A673 (cell line): ENCODE measurements around the gene ARFGEF2. TPM values are rescaled to one million over a fixed set of nuclear protein-coding genes. Genes with fewer than 3 reads are reported as not detected.
A peak's percentile ranks its signal among the peaks of the same experiment; 100 is the strongest.

ENCODE experiments used
- BruUV-seq: library from RNA; stranded (reverse); fragments of 400-500 nt; replicated peaks from 2 replicates; lab custom pipeline; 2021; lab: Mats Ljungman, UMichigan
- CTCF ChIA-PET: fragments of 300-600 bp; sonication (Branson Sonifier 250); formaldehyde crosslinking; loops from one replicate; lab custom pipeline; 2022; ENCODE audit warnings: antibody characterized with exemption; lab: Charles Lee
- POLR2A ChIA-PET: fragments of 300-600 bp; sonication (Branson Sonifier 250); formaldehyde crosslinking; loops from one replicate; lab custom pipeline; 2022; ENCODE audit warnings: antibody characterized with exemption; ENCODE audit not compliant: low non-redundant PET; lab: Charles Lee
- DNase-seq: peaks from one replicate; pipeline ENCODE4 v3.0.0-alpha.2; 2015; ENCODE audit warnings: low spot score
- H3K27ac ChIP-seq: fragments of 200-600 bp; sonication (generic); 2 replicates; pipeline ENCODE4 v1.5.1; 2016; ENCODE audit warnings: mixed run types, low read depth, mild to moderate bottlenecking, mixed read lengths, antibody characterized with exemption, low read length; ENCODE audit not compliant: poor library complexity, severe bottlenecking
- H3K27me3 ChIP-seq: fragments of 200-600 bp; sonication (generic); replicated peaks from 2 replicates; pipeline ENCODE4 v1.6.1; 2017; ENCODE audit warnings: mixed run types, low read depth, mild to moderate bottlenecking, mixed read lengths, antibody characterized with exemption, low read length; ENCODE audit not compliant: insufficient read depth, poor library complexity
- H3K36me3 ChIP-seq: fragments of 200-600 bp; sonication (generic); 2 replicates; pipeline ENCODE4 v1.6.1; 2016; ENCODE audit warnings: mixed run types, mild to moderate bottlenecking, mixed read lengths, antibody characterized with exemption, low read length; ENCODE audit not compliant: insufficient read depth, poor library complexity, severe bottlenecking
- H3K4me1 ChIP-seq: fragments of 200-600 bp; sonication (generic); 2 replicates; pipeline ENCODE4 v1.6.1; 2017; ENCODE audit warnings: mixed run types, mild to moderate bottlenecking, mixed read lengths, antibody characterized with exemption, low read length; ENCODE audit not compliant: insufficient read depth, poor library complexity, severe bottlenecking
- H3K4me3 ChIP-seq: fragments of 200-600 bp; sonication (generic); 2 replicates; pipeline ENCODE4 v1.5.1; 2016; ENCODE audit warnings: low read depth, mixed run types, mild to moderate bottlenecking, mixed read lengths, low read length; ENCODE audit not compliant: poor library complexity, severe bottlenecking
- H3K9me3 ChIP-seq: fragments of 200-600 bp; sonication (generic); 2 replicates; pipeline ENCODE4 v1.6.1; 2016; ENCODE audit warnings: mixed run types, low read depth, mild to moderate bottlenecking, mixed read lengths, antibody characterized with exemption, low read length; ENCODE audit not compliant: poor library complexity, severe bottlenecking
- EZH2 ChIP-seq: fragments of 200-600 bp; sonication (generic); IDR thresholded peaks from 2 replicates; pipeline ENCODE4 v1.6.1; 2017; ENCODE audit warnings: borderline replicate concordance, low read depth, mild to moderate bottlenecking, mixed read lengths, antibody characterized with exemption, low read length; ENCODE audit not compliant: poor library complexity, severe bottlenecking
- intact Hi-C: fragments of 100-400 bp; cut with micrococcal nuclease; formaldehyde crosslinking; loops from one replicate; pipeline ENCODE4 v1.10.0; 2022; ENCODE audit not compliant: unreplicated experiment
- total RNA-seq: library from RNA; stranded (reverse); gene quantifications from 2 replicates; pipeline ENCODE4 v1.2.3, GENCODE V29; 2021
- TF ChIP-seq, protein P1 (sequence below): fragments of 300-800, 200-600 bp; sonication (generic); conservative IDR thresholded peaks from 2 replicates; pipeline ENCODE4 v1.5.1; 2017; ENCODE audit warnings: low read depth, mild to moderate bottlenecking, antibody characterized with exemption, low read length, moderate library complexity, mixed read lengths

Gene ARFGEF2
- total RNA-seq, 1 experiment from 2014 or later, result 26.1 TPM

DNA sequence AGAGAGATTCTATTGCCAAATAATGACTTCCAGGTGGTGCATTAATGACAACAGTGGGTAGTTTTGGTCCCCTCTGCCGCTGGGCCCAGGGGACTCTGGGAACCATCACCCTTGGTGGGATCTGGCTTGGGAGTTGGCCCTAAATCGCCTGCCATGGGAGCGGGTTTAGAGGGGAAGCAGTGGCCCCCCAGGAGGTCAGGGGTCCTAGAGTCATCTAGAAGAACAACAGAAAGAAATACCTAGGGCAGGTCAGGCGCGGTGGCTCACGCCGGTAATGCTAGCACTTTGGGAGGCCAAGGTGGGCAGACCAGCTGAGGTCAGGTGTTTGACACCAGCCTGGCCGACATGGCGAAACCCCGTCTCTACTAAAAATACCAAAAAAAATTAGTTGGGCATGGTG is 17.8 kb upstream of the ARFGEF2 start:
- peaks cover 21% of the 10 kb centered on the region for H3K4me1 ChIP-seq
- intact Hi-C loops, result no loop called here
- H3K27me3 ChIP-seq, result no peaks in the 10 kb centered on the region
- BruUV-seq, result no TSS peak
- CTCF ChIA-PET, result interaction anchor here (1.3 to 2.1 kb wide), 2 partner anchors 77 to 246 kb away, joined by 11 to 44 read pairs; no protein-coding TSS in a partner anchor
- TF ChIP-seq EZH2, result no peak
- TF ChIP-seq, protein P1, sequence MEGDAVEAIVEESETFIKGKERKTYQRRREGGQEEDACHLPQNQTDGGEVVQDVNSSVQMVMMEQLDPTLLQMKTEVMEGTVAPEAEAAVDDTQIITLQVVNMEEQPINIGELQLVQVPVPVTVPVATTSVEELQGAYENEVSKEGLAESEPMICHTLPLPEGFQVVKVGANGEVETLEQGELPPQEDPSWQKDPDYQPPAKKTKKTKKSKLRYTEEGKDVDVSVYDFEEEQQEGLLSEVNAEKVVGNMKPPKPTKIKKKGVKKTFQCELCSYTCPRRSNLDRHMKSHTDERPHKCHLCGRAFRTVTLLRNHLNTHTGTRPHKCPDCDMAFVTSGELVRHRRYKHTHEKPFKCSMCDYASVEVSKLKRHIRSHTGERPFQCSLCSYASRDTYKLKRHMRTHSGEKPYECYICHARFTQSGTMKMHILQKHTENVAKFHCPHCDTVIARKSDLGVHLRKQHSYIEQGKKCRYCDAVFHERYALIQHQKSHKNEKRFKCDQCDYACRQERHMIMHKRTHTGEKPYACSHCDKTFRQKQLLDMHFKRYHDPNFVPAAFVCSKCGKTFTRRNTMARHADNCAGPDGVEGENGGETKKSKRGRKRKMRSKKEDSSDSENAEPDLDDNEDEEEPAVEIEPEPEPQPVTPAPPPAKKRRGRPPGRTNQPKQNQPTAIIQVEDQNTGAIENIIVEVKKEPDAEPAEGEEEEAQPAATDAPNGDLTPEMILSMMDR, result no peak
- DNase-seq, result no peak
- POLR2A ChIA-PET, result no interaction called here
- peak overlapping the region; percentile 82 for H3K27ac ChIP-seq
- no peaks in the 10 kb centered on the region for H3K9me3 ChIP-seq
- no peaks in the 10 kb centered on the region for H3K36me3 ChIP-seq
- H3K4me3 ChIP-seq, result no peak overlapping the region

DNA sequence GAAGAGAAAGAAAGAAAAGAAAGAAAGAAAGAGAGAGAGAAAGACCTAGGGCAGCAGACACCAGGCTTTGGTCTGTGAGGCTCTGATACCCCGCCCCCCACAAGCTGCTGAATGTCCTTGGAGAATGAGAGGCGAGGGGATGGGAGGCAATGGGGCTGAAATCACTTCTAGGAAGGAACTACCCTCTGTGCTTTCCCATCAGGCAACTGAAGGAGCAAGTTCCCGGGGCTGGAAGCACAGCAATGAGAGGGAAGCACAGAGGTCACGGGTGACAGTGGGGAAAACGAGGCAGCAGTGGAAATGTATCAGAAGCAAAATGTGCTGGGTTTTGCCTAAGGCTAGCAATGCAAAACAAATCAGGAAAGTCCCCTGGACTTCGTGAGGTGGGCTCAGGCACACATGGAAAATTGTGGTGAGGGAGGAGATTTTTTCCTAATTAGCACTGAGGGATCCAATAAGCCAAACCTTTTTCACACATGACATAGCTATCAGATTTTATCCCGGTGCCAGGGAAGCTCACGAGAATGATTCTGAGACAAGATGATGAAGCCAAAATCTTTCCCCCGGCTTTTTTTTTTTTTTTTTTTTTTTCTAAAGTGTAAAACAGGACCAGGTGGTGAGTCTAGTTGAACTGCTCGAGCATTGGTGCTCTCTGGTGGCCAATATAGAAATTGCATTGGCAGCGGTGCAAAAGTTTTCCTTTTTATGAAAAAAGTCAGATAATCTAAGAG is 16.8 kb upstream of the ARFGEF2 start:
- H3K9me3 ChIP-seq, result peaks cover 7% of the 10 kb centered on the region
- H3K4me1 ChIP-seq, result peaks cover 21% of the 10 kb centered on the region
- H3K4me3 ChIP-seq, result peak overlapping the region; percentile 7
- no peaks in the 10 kb centered on the region for H3K27me3 ChIP-seq
- POLR2A ChIA-PET, result interaction anchor here (0.6 kb wide), 3 partner anchors 43 to 1027 kb away, joined by 13 to 18 read pairs (median 15); no protein-coding TSS in a partner anchor
- intact Hi-C loops, result loop anchor here (1.0 to 5.0 kb wide), 2 partner anchors 247 to 272 kb away; no protein-coding TSS in a partner anchor
- BruUV-seq, result TSS peak; percentile 91
- TF ChIP-seq, protein P1, result peak; percentile 87
- no peak for TF ChIP-seq EZH2
- H3K36me3 ChIP-seq, result no peaks in the 10 kb centered on the region
- DNase-seq, result peak; percentile 88
- H3K27ac ChIP-seq, result peak overlapping the region; percentile 82
- CTCF ChIA-PET, result interaction anchor here (0.6 to 2.1 kb wide), 12 partner anchors 12 to 1208 kb away, joined by 3 to 44 read pairs (median 10); no protein-coding TSS in a partner anchor

DNA sequence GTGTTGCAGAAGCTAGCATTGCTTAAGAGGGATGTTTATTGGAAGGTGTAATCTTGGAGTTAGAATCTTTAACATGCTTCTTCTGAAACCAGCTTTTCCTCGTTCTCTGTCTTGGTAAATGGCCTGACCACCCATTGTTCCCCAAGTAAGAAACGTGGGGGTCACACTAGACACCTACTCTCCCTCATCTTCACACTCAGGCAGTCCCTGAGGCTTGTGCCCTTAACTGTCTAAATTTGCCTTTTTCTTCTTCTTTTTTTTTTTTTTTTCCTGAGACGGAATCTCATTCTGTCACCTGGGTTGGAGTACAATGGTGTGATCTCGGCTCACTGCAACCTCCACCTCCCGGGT is 16.2 kb upstream of the ARFGEF2 start:
- POLR2A ChIA-PET, result no interaction called here

More for the DNA sequence above, 16.2 kb upstream of the ARFGEF2 start:
- Histone ChIP-seq H3K4me1 (peaks cover 21% of the 10 kb centered on the region), H3K4me3 (no peak overlapping the region), H3K36me3 (no peaks in the 10 kb centered on the region), H3K27me3 (no peaks in the 10 kb centered on the region), H3K9me3 (peaks cover 7% of the 10 kb centered on the region), H3K27ac (peak overlapping the region; percentile 48)
- CTCF ChIA-PET, result interaction anchor here (0.6 to 2.1 kb wide), 7 partner anchors 12 to 757 kb away, joined by 3 to 44 read pairs (median 5); no protein-coding TSS in a partner anchor
- no peak for DNase-seq
- BruUV-seq, result no TSS peak
- TF ChIP-seq, protein P1, result no peak
- TF ChIP-seq EZH2, result no peak
- intact Hi-C loops, result loop anchor here (1.0 to 5.0 kb wide), 2 partner anchors 248 to 273 kb away; no protein-coding TSS in a partner anchor
